ENCODE results near the gene PTPRG. TPM values are rescaled to one million over a fixed set of nuclear protein-coding genes. Genes with fewer than 3 reads are reported as not detected.

The PTPRG gene
- total RNA-seq, 2 donors from 2014 or later = 23.9 to 31.6 TPM

DNA sequence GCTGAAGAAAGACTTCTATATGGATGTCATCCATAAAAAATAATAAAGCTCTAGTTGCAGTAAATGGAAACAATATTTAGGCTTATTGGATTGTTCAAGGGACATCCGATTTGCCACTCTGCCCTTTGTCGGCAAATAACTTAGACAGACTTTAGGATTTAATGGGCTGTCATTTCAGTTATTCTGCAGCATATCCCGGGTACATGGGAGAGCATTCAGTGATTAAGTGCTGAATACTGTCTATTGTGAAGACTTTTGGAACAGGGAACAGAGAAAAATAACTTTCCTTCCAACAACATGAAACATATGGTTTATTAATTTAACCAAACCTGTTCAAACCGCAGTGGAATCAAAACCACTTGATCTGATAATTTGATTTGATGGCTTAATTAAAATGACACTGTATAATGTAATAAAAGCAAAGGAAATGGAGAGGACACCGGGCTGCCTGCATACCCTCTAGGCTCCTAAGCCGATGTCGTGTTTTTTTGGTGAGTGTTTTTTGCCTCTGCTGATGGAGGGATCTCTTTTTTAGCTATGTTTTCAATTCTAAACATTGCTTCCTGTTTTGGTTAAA, 612.7 kb downstream of the PTPRG start:
- TF ChIP-seq POLR2A (IDR thresholded peaks at IDR 0.05) = no peak
- TF ChIP-seq, protein P1, sequence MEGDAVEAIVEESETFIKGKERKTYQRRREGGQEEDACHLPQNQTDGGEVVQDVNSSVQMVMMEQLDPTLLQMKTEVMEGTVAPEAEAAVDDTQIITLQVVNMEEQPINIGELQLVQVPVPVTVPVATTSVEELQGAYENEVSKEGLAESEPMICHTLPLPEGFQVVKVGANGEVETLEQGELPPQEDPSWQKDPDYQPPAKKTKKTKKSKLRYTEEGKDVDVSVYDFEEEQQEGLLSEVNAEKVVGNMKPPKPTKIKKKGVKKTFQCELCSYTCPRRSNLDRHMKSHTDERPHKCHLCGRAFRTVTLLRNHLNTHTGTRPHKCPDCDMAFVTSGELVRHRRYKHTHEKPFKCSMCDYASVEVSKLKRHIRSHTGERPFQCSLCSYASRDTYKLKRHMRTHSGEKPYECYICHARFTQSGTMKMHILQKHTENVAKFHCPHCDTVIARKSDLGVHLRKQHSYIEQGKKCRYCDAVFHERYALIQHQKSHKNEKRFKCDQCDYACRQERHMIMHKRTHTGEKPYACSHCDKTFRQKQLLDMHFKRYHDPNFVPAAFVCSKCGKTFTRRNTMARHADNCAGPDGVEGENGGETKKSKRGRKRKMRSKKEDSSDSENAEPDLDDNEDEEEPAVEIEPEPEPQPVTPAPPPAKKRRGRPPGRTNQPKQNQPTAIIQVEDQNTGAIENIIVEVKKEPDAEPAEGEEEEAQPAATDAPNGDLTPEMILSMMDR (IDR thresholded peaks at IDR 0.05) = no peak
- no peaks in the 10 kb centered on the region for H3K4me1 ChIP-seq
- ATAC-seq (no peak), DNase-seq (no peak)
- H3K36me3 ChIP-seq (replicated peaks in 1 of 2; ENCODE audit: insufficient read depth in 1 of 2, low read depth in 2 of 2) = no peaks in the 10 kb centered on the region
- 87 to 91% methylated on average over 7 of the region's 7 CpGs for WGBS, 2 donors
- no peaks in the 10 kb centered on the region for H3K27me3 ChIP-seq
- H3K27ac ChIP-seq = no peak overlapping the region
- no peak overlapping the region for H3K4me3 ChIP-seq
- intact Hi-C loops (cut with DNase I) = no loop called here
- no peaks in the 10 kb centered on the region for H3K9me3 ChIP-seq

- DNase-seq = no peak
- H3K4me3 ChIP-seq = no peak overlapping the region
- WGBS, 2 donors = 89 to 91% methylated on average over 6 of the region's 6 CpGs
- H3K27me3 ChIP-seq = no peaks in the 10 kb centered on the region
- H3K27ac ChIP-seq = no peak overlapping the region
- no peaks in the 10 kb centered on the region for H3K4me1 ChIP-seq
- H3K36me3 ChIP-seq (replicated peaks in 1 of 2; ENCODE audit: insufficient read depth in 1 of 2, low read depth in 2 of 2) = no peaks in the 10 kb centered on the region
- no peaks in the 10 kb centered on the region for H3K9me3 ChIP-seq
- no peak for ATAC-seq
- intact Hi-C loops (cut with DNase I) = no loop called here
- TF ChIP-seq POLR2A (IDR thresholded peaks at IDR 0.05) = no peak
- TF ChIP-seq, protein P1 (IDR thresholded peaks at IDR 0.05) = no peak
Measured at GRCh38 chr3:62175161-62175560, 613.8 kb downstream of the PTPRG start.

GRCh38 chr3:62178032-62178431, 616.7 kb downstream of the PTPRG start:
- intact Hi-C loops (cut with DNase I) = no loop called here

DNA sequence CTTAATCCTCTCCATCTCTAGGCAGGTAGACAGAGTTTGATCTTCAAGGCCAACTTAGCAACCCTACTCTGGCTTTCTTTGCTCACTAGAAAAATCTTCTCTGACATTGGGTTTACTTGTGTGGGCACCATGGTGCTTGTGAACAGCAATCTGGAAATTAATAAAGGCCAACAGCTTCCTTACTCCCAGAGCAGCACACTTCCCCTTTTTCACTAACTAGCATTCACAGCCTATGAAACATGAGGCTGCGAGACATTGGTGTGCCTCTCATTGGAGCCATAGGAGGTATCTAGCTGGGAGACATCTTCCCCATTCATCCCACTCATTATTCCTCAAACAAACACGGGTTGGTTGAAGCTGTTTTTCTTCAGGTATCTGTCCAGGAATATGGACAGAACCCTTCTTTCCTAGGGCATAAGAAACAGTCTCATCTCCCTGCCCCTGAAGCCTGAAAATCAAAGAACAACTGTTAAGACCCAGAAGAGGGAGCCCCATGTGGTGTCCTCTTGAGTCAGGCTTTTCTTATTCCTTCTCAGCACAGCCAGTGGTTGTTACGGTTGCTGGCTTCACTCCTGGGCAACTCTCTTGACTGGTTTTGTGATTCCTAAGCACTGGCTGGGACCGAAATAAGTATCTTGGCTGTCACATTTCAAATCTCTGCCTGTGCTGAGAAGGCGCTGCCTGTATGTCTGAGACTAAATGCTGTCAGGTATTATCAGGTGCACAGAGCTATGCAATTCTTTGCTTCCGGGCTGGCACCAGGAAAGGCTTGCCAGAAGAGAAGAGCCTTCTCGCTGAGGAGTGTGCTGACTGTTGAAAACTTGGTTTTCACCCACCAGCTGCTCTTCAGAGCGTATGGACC, 617.6 kb downstream of the PTPRG start:
- intact Hi-C loops (cut with DNase I) = no loop called here
- no peaks in the 10 kb centered on the region for H3K9me3 ChIP-seq

More at GRCh38 chr3:62178032-62178431, 616.7 kb downstream of the PTPRG start:
- no peak overlapping the region for H3K4me3 ChIP-seq
- no peaks in the 10 kb centered on the region for H3K36me3 ChIP-seq (replicated peaks in 1 of 2; ENCODE audit: insufficient read depth in 1 of 2, low read depth in 2 of 2)
- H3K27me3 ChIP-seq = no peaks in the 10 kb centered on the region
- no peak overlapping the region for H3K27ac ChIP-seq
- ATAC-seq = no peak
- H3K4me1 ChIP-seq = no peaks in the 10 kb centered on the region
- no peak for DNase-seq
- H3K9me3 ChIP-seq = no peaks in the 10 kb centered on the region
- no peak for TF ChIP-seq POLR2A (IDR thresholded peaks at IDR 0.05)
- TF ChIP-seq, protein P1 (IDR thresholded peaks at IDR 0.05) = no peak

More for the DNA sequence above, 617.6 kb downstream of the PTPRG start:
- no peak overlapping the region for H3K4me3 ChIP-seq
- WGBS, 2 donors = 77 to 83% methylated on average over 8 of the region's 8 CpGs
- no peak overlapping the region for H3K27ac ChIP-seq
- no peaks in the 10 kb centered on the region for H3K27me3 ChIP-seq
- no peak for TF ChIP-seq POLR2A (IDR thresholded peaks at IDR 0.05)
- TF ChIP-seq, protein P1 (IDR thresholded peaks at IDR 0.05) = no peak
- ATAC-seq (no peak), DNase-seq (no peak)
- H3K4me1 ChIP-seq = no peaks in the 10 kb centered on the region
- no peaks in the 10 kb centered on the region for H3K36me3 ChIP-seq (replicated peaks in 1 of 2; ENCODE audit: insufficient read depth in 1 of 2, low read depth in 2 of 2)

All from body of pancreas (tissue), 4 donors.